HepG2 (cell line): ENCODE measurements around the gene VMO1. TPM values are rescaled to one million over a fixed set of nuclear protein-coding genes. Genes with fewer than 3 reads are reported as not detected.

Source experiments
- GPBP1L1 ChIP-seq: sonication (generic); formaldehyde crosslinking; IDR thresholded peaks from 2 replicates; pipeline ENCODE4 v1.5.0; 2020; ENCODE audit warnings: mild to moderate bottlenecking, missing genetic modification reagents
- PAWR ChIP-seq: sonication (generic); formaldehyde crosslinking; IDR thresholded peaks from 2 replicates; pipeline ENCODE4 v1.4.0; 2020; ENCODE audit warnings: missing genetic modification reagents, mild to moderate bottlenecking, borderline replicate concordance
- ZBTB38 ChIP-seq: sonication (generic); formaldehyde crosslinking; IDR thresholded peaks from 2 replicates; pipeline ENCODE4 v1.5.1; 2020; ENCODE audit warnings: mild to moderate bottlenecking, missing genetic modification reagents
- ZNF703 ChIP-seq: sonication (generic); formaldehyde crosslinking; IDR thresholded peaks from 2 replicates; pipeline ENCODE4 v1.5.1; 2020; ENCODE audit warnings: missing genetic modification reagents, mild to moderate bottlenecking, moderate library complexity, borderline replicate concordance
- ZNF710 ChIP-seq: sonication (generic); formaldehyde crosslinking; IDR thresholded peaks from 2 replicates; pipeline ENCODE4 v1.5.0; 2020; ENCODE audit warnings: mild to moderate bottlenecking, missing genetic modification reagents, borderline replicate concordance
- ZNF883 ChIP-seq: sonication (generic); formaldehyde crosslinking; IDR thresholded peaks from 2 replicates; pipeline ENCODE4 v1.5.1; 2020; ENCODE audit warnings: mild to moderate bottlenecking, missing genetic modification reagents; ENCODE audit errors: not compliant biosample characterization
- ZSCAN12 ChIP-seq: sonication (generic); formaldehyde crosslinking; IDR thresholded peaks from 2 replicates; pipeline ENCODE4 v1.9.0; 2021; ENCODE audit warnings: mild to moderate bottlenecking, missing genetic modification reagents
- polyA plus RNA-seq, 8 experiments: library from polyadenylated mRNA; depleted of rRNA in 3 of 8; stranded (reverse) in 7 of 8; unstranded in 1 of 8; fragments of >200 nt; fragmentation: Illumina TruSeq in 4 of 8; extraction: Trizol in 4 of 8; gene quantifications; 2 replicates each; pipeline versions ENCODE4 v1.2.1 to v1.2.3, GENCODE V29; 2011 to 2016; ENCODE audit warnings: low read depth in 4 of 8, missing spikeins in 1 of 8, mixed read lengths in 1 of 8; ENCODE audit not compliant: insufficient read depth in 1 of 8
- total RNA-seq, 5 experiments: library from RNA; depleted of rRNA; stranded (reverse); fragments of >200 nt; fragmentation: Illumina TruSeq; extraction: Trizol; gene quantifications; 2 replicates each; pipeline ENCODE4 v1.2.3, GENCODE V29; 2016; ENCODE audit warnings: low read depth in 1 of 5
- TF ChIP-seq, protein P1 (sequence below), 2 experiments: IDR thresholded peaks; 2 replicates each; pipeline ENCODE4 v1.6.1; 2011 to 2012; ENCODE audit warnings: low read length in 2 of 2, borderline replicate concordance in 1 of 2, low read depth in 1 of 2, mild to moderate bottlenecking in 1 of 2, moderate library complexity in 1 of 2
- TF ChIP-seq, protein P2 (sequence below): sonication (generic); formaldehyde crosslinking; IDR thresholded peaks from one replicate; pipeline ENCODE4 v1.5.1; 2020; ENCODE audit warnings: mild to moderate bottlenecking, missing genetic modification reagents; ENCODE audit errors: not compliant biosample characterization
- TF ChIP-seq, protein P3 (sequence below): IDR thresholded peaks from 2 replicates; pipeline ENCODE4 v1.6.1; 2016; ENCODE audit warnings: low read depth

The VMO1 gene
- total and polyA plus RNA-seq, 2 of the 13 experiments (the other 11 are each of a cell fraction or from before 2014, with no cell fraction given), result not detected

DNA sequence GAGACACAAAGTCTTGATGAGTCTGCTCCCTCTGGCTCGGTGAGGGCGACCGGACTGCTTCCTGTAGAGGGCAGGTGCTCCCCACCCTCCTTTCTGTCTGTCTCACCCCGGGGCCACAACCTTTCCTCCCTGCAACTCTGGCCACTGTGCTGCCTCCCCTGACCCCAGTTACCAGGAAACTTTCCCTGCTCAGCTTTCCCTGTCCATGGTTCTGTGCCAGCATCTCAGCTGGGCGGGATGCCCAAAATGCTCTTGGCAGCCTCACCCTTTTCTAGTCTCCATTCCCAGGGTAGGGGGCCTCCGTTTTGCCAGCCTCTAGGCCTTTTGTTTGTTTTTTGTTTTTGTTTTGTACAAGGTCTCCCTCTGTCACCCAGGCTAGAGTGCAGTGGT is 22.2 kb upstream of the VMO1 start (continued):
- TF ChIP-seq, protein P1, sequence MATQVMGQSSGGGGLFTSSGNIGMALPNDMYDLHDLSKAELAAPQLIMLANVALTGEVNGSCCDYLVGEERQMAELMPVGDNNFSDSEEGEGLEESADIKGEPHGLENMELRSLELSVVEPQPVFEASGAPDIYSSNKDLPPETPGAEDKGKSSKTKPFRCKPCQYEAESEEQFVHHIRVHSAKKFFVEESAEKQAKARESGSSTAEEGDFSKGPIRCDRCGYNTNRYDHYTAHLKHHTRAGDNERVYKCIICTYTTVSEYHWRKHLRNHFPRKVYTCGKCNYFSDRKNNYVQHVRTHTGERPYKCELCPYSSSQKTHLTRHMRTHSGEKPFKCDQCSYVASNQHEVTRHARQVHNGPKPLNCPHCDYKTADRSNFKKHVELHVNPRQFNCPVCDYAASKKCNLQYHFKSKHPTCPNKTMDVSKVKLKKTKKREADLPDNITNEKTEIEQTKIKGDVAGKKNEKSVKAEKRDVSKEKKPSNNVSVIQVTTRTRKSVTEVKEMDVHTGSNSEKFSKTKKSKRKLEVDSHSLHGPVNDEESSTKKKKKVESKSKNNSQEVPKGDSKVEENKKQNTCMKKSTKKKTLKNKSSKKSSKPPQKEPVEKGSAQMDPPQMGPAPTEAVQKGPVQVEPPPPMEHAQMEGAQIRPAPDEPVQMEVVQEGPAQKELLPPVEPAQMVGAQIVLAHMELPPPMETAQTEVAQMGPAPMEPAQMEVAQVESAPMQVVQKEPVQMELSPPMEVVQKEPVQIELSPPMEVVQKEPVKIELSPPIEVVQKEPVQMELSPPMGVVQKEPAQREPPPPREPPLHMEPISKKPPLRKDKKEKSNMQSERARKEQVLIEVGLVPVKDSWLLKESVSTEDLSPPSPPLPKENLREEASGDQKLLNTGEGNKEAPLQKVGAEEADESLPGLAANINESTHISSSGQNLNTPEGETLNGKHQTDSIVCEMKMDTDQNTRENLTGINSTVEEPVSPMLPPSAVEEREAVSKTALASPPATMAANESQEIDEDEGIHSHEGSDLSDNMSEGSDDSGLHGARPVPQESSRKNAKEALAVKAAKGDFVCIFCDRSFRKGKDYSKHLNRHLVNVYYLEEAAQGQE (IDR thresholded peaks at IDR 0.05; ENCODE audit: borderline replicate concordance in 1 of 2, low read depth in 1 of 2, low read length in 2 of 2), result no peak
- TF ChIP-seq GPBP1L1 (CRISPR knock-in tag) (no peak), ZBTB38 (CRISPR knock-in tag) (0 out of 2 replicates have a peak, but pooled peaks have one; percentile 48), ZNF883 (no peak), ZNF710 (CRISPR knock-in tag) (no peak), ZSCAN12 (no peak), ZNF703 (CRISPR knock-in tag) (no peak), PAWR (CRISPR knock-in tag) (no peak)
- TF ChIP-seq, protein P2, sequence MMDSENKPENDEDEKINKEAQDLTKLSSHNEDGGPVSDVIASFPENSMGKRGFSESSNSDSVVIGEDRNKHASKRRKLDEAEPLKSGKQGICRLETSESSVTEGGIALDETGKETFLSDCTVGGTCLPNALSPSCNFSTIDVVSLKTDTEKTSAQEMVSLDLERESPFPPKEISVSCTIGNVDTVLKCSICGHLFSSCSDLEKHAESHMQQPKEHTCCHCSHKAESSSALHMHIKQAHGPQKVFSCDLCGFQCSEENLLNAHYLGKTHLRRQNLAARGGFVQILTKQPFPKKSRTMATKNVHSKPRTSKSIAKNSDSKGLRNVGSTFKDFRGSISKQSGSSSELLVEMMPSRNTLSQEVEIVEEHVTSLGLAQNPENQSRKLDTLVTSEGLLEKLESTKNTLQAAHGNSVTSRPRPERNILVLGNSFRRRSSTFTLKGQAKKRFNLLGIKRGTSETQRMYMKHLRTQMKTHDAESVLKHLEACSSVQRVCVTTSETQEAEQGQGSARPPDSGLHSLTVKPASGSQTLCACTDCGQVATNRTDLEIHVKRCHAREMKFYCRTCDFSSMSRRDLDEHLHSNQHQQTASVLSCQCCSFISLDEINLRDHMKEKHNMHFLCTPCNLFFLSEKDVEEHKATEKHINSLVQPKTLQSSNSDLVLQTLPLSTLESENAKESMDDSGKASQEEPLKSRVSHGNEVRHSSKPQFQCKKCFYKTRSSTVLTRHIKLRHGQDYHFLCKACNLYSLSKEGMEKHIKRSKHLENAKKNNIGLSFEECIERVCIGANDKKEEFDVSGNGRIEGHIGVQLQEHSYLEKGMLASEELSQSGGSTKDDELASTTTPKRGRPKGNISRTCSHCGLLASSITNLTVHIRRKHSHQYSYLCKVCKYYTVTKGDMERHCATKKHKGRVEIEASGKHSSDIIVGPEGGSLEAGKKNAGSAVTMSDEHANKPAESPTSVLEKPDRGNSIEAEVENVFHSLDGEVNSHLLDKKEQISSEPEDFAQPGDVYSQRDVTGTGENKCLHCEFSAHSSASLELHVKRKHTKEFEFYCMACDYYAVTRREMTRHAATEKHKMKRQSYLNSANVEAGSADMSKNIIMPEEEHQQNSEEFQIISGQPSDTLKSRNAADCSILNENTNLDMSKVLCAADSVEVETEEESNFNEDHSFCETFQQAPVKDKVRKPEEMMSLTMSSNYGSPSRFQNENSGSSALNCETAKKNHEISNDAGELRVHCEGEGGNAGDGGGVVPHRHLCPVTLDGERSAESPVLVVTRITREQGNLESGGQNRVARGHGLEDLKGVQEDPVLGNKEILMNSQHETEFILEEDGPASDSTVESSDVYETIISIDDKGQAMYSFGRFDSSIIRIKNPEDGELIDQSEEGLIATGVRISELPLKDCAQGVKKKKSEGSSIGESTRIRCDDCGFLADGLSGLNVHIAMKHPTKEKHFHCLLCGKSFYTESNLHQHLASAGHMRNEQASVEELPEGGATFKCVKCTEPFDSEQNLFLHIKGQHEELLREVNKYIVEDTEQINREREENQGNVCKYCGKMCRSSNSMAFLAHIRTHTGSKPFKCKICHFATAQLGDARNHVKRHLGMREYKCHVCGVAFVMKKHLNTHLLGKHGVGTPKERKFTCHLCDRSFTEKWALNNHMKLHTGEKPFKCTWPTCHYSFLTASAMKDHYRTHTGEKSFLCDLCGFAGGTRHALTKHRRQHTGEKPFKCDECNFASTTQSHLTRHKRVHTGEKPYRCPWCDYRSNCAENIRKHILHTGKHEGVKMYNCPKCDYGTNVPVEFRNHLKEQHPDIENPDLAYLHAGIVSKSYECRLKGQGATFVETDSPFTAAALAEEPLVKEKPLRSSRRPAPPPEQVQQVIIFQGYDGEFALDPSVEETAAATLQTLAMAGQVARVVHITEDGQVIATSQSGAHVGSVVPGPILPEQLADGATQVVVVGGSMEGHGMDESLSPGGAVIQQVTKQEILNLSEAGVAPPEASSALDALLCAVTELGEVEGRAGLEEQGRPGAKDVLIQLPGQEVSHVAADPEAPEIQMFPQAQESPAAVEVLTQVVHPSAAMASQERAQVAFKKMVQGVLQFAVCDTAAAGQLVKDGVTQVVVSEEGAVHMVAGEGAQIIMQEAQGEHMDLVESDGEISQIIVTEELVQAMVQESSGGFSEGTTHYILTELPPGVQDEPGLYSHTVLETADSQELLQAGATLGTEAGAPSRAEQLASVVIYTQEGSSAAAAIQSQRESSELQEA (CRISPR knock-in tag), result peak; percentile 10
- TF ChIP-seq, protein P3, sequence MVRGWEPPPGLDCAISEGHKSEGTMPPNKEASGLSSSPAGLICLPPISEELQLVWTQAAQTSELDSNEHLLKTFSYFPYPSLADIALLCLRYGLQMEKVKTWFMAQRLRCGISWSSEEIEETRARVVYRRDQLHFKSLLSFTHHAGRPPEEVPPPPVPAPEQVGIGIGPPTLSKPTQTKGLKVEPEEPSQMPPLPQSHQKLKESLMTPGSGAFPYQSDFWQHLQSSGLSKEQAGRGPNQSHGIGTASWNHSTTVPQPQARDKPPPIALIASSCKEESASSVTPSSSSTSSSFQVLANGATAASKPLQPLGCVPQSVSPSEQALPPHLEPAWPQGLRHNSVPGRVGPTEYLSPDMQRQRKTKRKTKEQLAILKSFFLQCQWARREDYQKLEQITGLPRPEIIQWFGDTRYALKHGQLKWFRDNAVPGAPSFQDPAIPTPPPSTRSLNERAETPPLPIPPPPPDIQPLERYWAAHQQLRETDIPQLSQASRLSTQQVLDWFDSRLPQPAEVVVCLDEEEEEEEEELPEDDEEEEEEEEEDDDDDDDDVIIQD, result no peak
